ENCODE results near the gene ARID5A.

Gene ARID5A

GRCh38 chr2:96528006-96528699 lies 8.4 kb upstream of the ARID5A start:
- no peak for DNase-seq

DNA sequence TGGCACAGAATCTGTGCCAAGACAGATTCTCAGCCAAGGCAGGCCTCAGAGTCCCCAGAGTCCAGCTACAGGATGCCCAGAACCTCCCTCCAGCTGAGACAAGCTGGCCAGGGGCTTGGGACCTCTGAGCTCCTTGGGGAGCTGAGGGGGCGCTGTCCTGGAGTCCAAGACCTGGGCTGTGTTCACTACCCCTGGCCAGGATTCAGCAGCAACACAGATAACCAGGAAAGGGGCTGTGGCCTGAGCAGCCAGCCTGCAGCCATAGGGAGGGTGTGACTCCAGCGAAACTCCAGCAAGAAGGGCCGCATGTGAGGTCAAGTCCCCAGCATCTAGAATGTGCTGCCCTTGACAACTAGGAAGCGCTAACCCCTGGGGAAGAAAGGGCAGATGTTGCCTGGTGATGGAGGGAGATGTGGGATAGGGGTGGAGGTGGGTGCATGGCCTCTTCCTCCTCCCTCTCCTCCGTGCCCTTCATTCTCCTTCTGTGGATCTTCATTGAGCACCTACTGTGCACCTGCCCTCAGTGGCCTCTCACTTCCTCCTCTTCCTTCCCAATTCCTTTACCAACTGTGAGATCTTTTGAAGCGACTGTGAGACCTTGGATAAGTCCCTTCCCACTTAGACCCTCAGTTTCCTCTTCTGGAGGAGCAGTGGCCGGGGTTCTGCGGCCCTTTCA lies 7.7 kb upstream of the ARID5A start:
- DNase-seq, result no peak

DNA sequence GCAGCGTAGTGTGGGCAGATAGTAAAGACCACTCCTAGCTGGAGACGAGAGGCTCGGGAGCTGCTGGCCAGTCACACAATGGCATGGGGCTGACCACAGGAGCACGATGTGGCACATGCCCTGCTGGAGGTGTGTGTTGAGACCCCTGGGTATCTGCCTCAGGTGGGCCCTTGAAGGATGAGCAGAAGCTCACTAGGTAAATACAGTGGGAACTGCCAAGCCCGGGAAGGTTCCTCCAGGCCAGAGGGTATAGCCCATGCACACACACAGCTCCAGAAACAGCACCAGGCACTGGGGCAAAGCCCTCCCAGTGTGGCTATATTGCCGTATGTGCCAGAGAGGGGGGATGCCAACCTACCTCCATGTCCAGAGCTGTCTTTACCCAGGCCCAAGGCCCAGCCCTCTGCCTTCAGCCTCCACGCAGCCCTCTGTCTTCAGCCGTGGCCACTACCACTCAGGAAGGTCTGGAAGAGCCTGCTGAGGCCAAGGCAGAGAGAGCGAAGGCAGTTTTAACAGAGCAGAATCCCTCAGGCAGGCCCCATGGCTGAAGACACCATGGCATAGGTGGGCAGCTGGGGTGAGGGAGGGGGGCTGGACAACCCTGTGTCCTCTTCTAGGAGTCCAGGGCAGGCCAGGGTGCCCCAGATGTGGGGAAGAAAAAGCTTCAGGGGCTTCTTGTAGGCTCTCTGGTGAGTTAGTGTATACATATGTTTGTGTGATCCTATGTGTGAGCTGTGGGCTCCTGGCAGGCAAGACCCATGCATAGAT lies 7.0 kb upstream of the ARID5A start:
- no peak for DNase-seq

- no peak for DNase-seq
These were observed 6.5 kb upstream of the ARID5A start for GRCh38 chr2:96530144-96530430.

DNA sequence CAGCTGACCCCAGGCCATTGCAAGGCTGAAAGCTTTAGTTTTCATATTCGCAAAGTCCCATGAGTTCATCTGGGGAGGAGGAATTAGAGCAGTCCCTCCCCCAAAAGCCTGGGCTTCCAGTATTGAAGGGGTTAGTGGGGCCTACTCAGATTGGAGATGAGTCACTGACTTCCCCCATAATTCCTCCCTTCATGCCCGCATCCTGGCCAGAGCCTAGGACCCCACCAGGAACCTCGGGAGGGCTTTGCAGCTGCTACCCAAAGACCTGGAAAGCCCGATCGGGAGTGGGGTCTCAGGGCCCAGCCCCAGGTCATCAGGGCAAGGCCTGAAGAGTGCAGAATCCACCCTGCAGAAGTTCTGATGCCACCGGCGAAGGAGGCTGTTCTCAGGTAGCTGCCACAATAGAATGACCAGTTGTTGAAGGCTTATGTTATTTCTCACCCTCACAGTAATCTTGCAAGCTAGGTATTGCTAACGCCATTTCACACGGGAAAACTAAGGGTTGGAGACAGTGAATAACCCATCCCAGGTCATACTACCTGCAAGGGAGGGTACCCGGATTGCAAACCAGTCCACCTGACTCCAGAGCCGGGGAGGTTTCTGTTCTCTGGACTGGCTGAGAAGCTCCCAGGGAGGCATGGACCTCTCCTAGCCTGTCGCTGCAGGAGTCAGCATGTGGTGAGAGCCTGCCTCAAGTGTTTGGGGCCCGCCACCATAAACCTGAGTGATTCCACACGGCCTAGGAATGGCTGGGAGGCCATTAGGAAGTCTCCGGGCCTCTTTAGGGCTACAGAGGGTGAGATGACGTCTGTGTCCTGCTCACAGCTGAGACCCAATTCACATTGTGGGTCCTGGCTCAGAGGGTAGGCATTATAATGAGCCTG lies 5.8 kb upstream of the ARID5A start:
- DNase-seq, result no peak

GRCh38 chr2:96531366-96531765 lies 5.2 kb upstream of the ARID5A start:
- no peak for DNase-seq

GRCh38 chr2:96531872-96532505 lies 4.6 kb upstream of the ARID5A start:
- peak; percentile 9 to 25 for DNase-seq

DNA sequence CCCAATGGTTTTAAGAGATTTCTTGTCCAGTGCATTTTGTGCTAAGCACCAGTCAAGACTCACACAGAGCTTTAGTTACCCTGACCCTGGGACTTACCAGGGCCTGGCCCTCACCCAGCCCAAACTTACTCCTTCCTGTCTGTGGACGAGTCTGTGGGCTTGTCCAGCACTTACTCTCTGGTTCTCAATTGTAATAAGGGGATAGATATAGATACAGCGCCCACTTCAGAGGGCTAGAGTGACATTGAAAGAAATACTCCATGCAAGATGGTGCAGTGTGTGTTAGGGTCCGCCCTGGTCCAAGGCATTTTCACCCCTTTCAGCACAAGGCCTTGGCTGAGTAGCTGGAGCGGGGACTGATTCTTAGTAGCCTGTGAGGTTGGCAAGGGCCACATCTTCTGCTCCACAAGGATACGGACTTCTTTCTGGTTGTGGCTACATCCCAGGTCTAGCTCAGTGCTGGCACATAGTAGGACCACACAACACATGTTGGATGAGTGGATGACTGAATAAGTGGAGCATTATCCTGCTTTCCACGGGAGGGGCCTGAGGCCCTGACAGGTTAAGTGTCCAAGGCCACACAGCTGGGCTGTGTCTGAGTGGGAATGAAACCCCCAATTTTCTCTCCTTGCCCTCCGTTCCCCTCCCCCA lies 3.8 kb upstream of the ARID5A start:
- DNase-seq, result no peak

- DNase-seq, result no peak
These were observed 3.1 kb upstream of the ARID5A start for GRCh38 chr2:96533292-96534073.

DNA sequence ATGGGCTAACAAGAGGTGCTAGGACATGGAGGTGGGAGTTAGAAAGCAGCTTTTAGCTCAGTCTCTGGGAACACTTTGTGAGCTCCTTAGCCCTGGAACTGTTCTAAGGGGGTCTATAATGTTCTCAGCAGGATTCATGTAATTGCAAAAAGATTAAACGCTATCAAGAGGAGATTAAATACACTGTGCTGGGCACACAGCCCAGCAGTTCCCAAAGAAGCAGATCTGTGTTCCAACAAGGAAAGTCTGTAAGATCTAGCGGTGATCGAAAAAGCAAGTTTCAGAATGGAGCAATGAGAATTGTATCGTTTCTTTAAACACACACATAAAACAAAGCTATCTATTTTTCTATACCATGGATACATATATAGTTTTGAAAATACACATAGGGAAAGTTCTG lies 2.4 kb upstream of the ARID5A start:
- no peak for DNase-seq

DNA sequence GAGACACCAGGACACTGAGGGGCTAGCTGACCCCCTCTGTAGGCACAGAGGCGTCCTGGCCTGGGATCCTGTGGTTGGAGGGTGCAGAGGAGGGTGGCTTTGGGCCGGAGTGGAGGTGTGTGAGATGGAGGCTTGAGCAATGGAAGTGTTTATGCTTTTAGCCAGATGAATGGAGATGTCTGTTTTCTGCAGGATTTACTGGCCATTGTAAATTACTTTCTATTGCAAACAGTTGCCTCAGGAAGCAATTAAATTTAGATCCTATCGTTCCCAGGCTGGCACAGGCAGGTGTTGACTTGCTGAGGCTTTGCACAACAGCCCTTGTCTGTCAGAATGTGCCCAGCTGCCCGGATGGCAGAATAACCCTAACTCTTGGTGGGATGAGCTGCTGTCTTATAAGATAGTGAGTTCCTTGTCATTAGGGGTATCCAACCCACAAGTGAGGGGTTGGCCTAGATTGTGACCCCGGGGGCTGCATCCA lies 1.8 kb upstream of the ARID5A start:
- no peak for DNase-seq

DNA sequence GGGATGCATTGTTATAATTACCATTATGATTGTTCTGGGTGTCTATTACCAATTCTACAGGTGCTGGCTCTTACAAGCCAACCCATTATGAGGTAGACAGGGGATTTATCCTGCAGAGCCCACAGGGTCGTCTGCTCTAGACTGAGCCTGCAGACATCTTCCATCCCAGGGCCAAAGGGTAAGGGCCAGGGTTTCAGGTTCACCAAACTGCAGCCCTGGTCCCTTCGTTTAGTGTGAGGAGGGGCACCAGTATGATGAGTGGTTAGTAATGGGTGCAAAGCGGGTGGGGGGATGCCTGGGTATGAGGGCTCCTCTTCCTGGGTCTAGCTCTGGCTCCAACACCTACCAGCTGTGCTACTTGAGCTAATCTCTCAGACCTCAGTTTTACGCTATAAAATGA lies 1.2 kb upstream of the ARID5A start:
- DNase-seq, result no peak

DNA sequence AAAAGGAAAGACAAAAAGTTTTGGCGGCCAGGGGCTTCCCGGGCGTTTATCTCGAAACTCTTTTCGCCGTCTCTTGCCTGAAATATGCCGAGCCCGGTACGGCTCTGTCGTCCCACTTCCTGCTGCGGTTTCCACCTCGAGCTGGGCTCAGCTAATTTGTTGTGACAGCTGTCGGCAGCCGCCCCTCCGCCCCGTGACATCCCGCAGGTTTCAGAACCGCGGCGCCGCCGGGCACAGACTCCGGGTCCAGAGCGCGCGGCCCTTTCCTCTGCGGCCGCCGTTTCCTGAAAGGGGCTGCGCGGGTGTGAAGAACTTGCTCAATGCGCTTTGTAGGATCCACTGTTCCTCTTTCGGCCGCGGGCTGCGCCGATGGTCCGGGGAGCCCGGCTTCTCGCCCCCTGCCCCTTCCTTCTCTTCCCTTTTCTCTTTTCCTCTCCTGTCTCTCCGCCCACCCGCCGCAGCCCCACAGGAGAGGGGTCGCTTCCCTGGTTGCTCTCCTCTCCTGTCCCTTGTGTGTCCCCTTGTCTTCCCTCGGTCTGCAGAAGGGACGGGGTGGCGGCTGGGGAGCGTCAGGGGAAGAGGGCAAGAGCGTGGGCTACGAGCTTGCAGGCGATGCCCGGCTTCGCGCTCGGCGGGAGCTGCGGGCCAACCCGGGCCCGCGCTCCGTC lies 648 bp downstream of the ARID5A start:
- no peak for DNase-seq

DNA sequence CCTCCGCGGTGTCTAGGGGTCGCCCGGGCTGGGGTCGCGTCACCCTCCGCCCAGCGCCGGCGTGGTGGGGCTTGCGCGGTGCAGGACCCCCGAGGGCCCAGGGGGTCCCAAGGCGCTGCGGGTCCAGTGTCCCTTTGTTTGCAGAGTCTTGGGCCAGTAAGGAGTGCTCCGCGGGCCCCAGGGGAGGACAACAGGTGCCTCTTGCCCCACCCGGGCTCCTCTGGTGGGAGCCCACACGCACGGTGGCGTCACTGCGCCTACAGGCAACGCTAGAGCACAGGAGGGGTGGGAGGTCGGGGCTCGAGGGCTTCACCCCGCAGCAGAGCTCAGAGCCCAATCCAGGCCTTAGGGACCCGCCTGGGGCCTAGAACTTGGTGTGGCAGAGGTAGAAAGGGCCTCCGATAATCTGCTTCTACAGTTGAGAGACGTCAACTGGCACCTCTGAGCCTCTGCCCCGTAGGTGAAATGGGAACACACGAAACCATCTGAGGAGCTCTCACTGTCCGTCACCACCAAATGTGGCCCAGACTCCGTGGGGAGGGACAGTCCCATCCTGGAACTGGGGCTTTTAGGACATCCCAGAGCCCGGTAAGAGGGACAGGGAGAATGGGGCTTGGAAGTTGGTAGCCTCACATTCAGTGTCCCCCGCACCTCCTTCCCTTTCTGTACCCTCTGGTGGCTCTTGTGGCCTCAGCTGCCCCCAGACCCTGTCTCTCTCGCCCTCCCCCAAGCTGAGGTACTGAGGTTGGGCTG lies 1.4 kb downstream of the ARID5A start:
- no peak for DNase-seq

GRCh38 chr2:96538487-96539214 lies 2.1 kb downstream of the ARID5A start:
- no peak for DNase-seq

DNA sequence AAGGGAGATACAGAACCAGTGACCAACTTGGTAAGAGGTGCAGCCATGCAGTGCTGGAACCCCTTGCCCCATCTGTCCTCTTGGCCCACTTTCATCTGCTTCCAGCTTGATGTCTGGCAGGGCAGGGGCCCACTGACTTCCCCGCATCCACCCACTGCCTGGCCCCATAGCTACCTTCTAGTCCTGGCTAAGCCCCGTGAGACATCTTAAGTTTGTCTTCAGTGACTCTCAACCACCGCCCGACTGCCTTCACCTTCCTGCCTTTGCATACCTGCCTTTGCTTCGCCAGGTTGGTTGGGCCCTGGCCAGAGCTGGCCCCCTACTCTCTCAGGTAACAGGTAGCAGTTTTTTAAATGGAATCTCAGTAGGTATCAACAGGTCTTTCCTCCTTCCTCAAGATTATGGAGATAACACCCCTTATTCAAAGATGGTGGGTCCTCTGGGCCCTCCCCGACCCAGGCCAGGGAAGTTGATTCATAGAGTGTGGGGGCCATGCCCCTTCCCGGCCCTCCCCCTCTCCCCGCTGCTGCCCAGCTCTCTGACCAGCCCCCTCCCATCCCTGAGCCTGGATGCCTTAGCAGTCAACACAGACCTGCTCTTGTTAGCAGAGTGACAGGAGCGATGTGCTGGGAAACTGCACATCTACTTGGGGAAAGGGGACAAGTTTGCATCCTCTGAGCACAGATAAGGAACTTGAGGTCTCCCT lies 2.8 kb downstream of the ARID5A start:
- DNase-seq, result no peak

DNA sequence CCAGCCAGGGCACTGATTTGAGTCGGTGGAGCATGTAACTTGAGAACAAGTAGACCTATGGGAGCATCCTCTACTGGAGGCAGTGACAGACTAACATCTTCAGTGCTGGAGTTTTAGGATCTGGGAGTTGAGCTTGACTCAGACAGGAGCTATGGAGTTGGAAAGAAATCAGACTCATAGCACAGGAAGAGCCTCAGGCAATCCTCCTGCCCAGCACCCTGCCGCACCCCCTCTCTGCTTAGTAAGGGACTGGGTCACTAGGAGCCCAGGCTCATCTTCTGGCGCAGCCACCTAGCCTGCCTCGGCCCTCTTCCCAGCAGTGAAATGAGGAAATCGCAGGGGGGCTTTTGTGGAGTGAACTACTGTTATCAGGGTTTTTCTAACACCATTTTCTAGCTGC lies 3.6 kb downstream of the ARID5A start:
- no peak for DNase-seq

DNA sequence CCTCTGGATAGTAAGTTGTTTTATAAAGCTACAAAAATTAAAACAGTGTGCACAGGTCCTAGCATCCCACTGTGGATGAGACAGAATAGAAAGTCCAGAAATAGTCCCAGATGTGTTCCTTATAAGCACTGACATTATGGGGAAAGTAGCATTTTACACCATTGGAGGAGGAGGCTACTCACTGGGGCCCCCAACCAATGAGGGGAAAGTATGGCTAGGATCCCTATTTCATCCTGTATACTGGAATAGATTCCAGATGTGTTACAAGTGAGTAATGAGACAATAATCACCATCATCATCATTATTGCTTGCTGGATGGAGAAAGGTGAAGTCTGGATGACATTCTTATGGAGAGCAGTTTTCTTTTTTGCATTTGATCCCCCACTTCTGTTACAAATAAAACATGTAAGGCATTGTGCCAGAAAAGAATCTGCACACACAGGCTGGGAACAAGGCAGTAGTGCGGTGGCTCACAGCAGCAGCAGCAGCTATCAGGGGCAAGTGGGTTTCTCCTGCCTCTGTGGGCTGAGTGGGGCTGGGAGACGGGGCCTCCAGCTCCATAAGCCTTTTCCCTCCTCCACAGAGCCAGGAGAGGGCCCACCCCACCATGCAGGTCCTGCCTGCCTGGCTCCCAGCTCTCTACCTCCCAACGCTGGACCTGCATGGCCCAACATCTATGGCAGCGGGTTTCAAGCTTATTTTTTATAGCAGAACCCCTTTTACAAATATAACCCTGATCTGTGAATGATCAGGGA lies 5.0 kb downstream of the ARID5A start:
- DNase-seq, result no peak

Data from NCI-H1930 (cell line).